Activated CD8-positive, alpha-beta memory T cell treated with anti-CD3 and anti-CD28 coated beads for 4 hours (primary cell): ENCODE data around the gene HEPH.
"Not testable (repeated sequence)": the region's sequence is repeated elsewhere in the genome, so short reads cannot be mapped to it uniquely, and the experiment has no call there.

Experiments used
- DNase-seq, 2 donors: peaks; one replicate each; pipeline ENCODE4 v3.0.0-alpha.2; 2020; ENCODE audit warnings: low read depth in 2 of 2

HEPH gene, protein sequence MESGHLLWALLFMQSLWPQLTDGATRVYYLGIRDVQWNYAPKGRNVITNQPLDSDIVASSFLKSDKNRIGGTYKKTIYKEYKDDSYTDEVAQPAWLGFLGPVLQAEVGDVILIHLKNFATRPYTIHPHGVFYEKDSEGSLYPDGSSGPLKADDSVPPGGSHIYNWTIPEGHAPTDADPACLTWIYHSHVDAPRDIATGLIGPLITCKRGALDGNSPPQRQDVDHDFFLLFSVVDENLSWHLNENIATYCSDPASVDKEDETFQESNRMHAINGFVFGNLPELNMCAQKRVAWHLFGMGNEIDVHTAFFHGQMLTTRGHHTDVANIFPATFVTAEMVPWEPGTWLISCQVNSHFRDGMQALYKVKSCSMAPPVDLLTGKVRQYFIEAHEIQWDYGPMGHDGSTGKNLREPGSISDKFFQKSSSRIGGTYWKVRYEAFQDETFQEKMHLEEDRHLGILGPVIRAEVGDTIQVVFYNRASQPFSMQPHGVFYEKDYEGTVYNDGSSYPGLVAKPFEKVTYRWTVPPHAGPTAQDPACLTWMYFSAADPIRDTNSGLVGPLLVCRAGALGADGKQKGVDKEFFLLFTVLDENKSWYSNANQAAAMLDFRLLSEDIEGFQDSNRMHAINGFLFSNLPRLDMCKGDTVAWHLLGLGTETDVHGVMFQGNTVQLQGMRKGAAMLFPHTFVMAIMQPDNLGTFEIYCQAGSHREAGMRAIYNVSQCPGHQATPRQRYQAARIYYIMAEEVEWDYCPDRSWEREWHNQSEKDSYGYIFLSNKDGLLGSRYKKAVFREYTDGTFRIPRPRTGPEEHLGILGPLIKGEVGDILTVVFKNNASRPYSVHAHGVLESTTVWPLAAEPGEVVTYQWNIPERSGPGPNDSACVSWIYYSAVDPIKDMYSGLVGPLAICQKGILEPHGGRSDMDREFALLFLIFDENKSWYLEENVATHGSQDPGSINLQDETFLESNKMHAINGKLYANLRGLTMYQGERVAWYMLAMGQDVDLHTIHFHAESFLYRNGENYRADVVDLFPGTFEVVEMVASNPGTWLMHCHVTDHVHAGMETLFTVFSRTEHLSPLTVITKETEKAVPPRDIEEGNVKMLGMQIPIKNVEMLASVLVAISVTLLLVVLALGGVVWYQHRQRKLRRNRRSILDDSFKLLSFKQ

DNA sequence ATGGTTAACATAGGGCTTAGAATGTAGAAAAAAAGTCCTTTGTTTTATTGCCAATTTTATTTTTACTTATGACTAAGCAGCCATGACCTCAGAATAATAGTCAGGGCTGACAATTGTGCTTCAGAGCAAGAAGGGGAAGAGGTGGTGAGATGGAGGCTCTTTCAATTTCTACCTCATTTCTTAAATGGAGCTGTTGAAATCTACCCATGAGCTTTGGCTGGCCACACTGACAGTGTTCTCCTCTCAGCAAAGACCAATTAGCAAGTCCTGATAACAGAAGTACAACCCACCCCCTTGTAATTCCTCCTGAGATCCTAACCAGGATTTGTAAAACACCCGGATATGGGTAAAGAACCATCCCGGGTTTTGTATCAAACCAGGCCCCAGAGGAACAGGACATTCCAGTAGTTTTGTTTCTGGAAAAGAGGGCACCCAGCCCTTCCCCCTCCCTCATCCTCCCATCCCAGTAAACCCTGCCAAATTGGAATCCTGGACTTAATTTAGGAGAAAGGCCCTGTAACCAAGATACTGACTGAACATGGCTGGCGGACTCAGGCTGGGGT, at the start of gene HEPH:
HEPH (plus strand) TSS at position 399 of the 563 bp plus-strand sequence. CDS start 6,324 bp downstream, outside the sequence.
- DNase-seq: no peak

DNA sequence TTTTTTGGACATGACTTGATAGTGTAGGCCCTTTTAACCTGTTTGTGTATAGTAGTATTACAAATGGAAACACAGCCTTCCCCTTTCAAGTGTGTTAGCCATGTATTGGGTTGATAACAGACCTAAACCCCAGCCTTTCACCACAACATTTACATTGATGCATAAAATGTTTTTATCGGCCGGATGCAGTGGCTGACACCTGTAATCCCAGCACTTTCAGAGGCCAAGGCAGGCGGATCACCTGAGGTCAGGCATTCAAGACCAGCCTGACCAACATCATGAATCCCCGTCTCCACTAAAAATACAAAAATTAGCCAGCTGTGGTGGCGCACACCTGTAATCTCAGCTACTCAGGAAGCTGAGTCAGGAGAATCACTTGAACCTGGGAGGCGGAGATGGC, 45.3 kb upstream of the HEPH start:
- not testable (repeated sequence) for DNase-seq

DNA sequence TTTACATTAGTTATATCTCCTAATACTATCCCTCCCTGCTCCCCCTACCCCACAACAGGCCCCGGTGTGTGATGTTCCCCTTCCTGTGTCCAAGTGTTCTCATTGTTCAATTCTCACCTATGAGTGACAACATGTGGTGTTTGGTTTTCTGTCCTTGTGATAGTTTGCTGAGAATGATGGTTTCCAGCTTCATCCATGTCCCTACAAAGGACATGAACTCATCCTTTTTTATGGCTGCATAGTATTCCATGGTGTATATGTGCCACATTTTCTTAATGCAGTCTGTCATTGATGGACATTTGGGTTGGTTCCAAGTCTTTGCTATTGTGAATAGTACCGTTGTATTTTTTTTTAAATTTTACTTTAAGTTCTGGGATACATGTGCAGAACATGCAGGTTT, 42.7 kb upstream of the HEPH start:
- not testable (repeated sequence) for DNase-seq

DNA sequence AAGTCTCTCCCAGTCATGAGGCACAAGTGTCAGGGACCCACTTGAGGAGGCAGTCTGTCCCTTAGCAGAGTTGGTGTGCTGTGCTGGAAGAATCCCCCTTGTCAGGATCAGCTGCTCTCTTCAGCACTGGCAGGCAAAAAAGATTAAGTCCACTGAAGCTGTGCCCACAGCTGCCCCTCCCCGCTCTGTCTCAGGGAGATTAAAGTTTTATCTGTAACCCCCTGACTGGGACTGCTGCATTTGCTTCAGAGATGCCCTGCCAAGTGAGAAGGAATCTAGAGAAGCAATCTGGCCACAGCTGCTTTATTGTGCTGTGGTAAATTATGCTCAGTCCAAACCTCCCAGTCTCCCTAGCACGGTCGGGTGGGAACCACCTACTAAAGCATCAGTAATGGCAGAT, 37.4 kb upstream of the HEPH start:
- no peak for DNase-seq

DNA sequence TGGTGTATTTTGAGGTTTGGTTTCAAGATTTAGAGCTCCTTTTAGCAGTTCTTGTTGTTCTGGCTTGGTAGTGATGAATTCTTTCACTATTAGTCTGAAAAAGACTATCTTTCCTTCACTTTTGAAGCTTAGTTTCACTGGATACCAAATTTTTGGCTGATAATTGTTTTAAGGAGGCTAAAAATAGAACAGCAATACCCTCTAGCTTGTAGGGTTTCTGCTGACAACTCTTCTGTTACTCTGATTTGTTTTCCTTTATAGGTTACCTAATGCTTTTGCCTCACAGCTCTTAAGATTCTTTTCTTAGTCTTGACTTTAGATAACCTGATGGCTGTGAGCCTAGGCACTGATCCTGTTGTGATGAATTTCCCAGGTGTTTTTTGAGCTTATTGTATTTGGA, 33.6 kb upstream of the HEPH start:
- DNase-seq: no peak

DNA sequence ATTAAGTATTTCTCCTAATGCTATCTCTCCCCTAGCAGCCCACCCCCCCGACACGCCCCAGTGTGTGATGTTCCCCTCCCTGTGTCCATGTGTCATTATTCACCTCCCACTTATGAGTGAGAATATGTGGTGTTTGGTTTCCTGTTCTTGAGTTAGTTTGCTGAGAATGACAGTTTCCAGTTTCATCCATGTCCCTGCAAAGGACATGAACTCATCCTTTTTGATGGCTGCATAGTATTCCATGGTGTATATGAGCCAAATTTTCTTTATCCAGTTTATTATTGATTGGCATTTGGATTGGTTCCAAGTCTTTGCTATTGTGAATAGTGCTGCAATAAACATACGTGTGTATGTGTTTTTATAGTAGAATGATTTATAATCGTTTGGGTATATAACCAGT, 28.8 kb upstream of the HEPH start:
- not testable (repeated sequence) for DNase-seq

DNA sequence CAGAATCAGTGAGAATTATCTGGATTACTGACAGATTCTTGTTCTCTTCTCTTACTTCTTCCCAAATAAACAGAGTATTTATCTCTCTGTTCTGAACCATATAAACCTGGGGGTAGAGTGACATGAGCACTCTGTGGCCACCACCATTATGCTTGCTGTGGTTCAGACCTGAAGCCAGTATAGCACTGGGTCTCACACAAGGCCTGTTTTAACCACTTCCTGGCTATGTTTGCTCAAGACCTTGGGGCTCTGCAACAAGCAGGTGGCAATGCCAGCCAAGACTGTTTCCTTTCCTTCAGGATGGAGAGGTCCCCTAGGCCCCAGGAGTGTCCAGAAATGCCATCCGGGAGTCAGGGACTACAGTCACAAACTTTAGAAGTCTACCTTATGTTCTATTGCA, 21.7 kb upstream of the HEPH start:
- no peak for DNase-seq

DNA sequence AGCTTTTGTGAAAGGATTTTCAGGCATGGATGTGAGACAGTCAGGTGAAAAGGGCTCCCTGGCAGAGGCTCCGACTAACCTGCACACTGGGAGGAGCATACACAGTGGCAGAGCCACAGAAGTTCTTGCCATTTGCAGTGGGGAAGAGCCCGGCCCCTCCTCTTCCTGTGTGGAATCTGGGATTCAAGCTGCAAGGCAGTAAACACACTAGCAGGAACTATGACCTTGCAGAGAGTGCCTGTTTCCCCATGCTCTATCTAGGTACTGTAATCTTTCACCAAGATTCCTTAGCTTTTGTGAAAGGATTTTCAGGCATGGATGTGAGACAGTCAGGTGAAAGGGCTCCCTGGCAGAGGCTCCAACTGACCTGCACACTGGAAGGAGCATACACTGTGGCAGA, 19.8 kb upstream of the HEPH start:
- no peak for DNase-seq

DNA sequence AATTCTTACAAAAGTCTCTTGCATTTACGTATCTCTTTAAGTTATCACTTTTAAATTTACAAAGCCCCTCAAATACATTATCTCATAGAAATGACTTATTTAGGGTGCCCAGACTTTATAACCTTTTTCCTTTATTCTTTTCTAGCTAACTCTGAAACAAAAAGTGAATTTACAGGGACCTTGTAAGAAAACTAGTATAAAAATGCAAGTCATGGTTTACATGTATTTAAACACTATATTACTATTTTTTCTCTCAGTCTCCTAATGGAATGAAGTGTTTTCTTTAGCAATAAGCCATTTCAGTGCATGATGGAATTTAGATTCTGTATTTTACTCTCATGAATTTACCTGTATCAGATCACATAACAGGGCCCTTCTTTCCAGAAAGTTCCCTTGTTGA, 14.5 kb upstream of the HEPH start:
- no peak for DNase-seq

DNA sequence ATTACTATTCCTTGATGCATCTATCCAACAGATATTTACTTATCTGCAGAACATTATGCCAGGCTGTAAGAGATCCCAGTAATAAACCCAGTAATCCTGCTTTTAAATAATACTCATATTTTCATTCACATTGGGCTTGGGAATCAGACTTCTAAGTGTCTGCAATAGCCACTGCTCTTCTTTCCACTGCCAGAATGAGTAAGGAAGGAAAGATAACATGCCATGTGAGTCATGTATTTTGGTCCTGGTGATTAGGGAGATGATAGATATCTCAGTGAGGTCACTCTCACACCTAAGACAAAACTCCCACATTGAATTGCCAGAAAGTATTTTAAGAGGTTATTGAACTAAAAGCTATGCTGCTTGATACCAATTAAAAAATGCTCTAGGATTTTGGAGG, 13.9 kb upstream of the HEPH start:
- DNase-seq: no peak

DNA sequence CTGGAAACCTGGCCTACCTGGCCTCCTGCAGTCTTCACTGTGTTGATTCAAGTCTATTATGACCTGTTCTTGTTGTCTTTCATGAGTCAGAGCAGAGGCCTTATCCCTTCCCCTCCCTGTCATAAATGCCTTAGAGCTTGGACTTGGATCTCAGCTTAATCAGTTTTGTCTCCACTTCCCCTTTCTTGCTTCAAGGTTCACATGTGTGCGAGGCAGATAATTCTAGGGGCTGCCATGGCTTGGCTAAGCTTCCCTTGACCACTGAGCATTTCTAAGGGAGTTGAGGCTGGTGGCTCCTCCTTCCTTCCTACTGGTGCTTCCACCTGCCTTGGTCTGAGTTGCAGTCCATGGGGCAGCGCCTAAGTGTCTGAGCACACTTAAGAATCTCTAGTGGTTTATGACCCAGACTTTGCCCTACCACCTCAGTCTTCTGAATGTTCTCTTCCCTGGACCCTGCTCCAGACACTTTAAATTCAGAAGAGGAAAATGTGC, 1.7 kb upstream of the HEPH start:
- no peak for DNase-seq

DNA sequence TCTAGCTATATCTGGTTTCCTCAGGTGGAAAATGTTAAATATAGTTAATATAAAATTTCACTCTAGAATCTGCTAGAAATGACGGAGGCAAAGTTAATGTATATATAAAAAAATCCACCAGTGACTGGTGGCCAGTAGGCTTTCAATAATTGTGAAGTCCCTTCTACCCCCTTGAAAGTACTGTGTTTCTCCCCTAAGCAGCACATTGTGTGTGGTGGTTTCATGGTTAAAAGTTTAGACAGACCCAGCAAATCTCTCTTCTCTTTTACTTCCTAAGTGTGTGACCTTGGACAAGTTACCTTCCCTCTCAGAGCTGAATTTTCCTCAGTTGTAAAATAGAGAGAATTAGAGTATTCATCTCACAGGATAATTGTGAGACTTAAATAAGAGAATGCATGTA, 600 bp upstream of the HEPH start:
- no peak for DNase-seq

DNA sequence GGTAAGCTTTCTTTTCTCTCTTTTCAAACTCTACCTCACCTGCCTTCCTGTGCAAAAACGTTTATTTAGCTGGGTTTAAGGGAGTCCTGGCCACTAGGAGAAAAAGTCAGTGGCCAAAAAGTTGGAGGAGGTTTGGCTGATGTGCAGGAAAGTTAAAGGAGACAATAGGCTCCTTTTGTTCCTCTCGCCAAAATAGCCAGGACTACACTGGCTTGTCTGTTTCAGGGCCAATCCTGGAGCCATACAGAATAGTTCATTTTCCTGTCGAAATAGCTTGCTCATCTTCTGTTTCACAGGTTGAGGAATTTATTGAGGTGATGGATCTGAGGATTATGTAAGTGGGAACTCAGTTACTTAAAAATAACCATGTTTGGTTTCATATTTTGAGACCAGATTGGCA, 423 bp downstream of the HEPH start:
- no peak for DNase-seq

DNA sequence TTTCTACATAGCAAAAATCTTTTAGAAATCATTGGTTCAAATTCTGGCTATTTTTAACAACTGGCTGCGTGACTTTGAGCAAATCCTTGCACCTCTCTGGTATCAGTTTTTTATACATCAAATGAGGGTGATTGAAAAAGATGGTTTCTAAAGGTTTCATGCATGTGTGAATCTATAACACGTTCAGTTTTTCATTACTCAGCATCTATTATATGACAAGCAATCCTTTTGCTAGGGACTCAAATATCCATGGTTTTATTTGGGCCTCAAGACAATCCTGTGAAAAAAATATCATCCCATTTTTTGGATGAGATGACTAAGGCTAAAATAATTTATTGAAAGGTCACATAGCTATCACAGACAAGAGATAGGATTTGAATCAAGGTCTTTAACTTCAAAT, 884 bp downstream of the HEPH start:
- DNase-seq: no peak

DNA sequence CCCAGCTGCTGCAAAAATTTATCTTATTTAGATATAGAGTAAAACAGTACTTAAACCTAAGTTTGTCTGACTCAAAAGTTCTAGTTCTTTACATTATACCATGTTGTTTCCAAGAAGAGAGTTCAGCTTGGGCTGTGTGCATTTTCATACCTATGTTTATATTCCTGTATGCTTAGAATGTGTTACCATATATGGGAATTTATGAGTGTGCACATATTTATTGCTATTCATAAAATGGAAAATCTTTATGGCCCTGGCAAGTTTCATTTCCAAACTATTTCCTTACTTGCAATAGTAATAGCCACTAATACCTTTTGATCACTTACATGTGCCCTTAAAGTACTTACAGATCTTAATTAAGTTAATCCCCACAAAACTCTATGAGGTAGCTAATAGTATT, 2.6 kb downstream of the HEPH start:
- DNase-seq: no peak

DNA sequence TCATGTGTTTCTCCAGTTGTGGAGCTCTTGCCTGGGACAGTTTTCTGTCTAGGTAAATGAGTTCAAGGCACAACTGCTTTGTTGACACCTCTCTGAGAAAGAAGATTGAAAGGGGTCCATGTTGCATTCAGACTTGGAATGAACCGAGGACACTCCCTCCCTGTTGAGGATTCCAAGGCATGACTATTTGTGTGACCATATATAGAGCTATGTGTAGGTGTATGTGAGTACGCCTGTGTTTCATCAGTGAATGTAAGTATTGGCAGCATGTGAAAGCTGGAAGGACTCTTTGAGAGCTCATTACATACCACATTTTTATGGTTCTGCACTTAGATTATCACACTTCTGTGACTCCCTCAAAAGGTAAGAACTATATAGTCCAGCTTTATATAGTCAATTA, 3.4 kb downstream of the HEPH start:
- no peak for DNase-seq

DNA sequence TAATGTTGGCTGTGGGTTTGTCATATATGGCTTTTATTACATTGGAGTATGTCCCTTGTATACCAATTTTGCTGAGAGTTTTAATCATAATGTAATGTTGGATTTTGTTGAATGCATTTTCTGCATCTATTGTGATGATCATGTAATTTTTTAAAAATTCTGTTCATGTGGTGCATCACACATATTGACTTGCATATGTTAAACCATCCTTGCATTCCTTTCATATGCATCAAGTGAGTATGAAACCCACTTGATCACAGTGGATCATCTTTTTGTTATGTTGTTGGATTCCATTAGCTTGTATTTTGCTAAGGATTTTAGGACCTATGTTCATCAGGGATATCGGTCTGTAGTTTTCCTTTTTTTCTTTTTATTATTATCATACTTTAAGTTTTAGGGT, 12.1 kb downstream of the HEPH start:
- no peak for DNase-seq

DNA sequence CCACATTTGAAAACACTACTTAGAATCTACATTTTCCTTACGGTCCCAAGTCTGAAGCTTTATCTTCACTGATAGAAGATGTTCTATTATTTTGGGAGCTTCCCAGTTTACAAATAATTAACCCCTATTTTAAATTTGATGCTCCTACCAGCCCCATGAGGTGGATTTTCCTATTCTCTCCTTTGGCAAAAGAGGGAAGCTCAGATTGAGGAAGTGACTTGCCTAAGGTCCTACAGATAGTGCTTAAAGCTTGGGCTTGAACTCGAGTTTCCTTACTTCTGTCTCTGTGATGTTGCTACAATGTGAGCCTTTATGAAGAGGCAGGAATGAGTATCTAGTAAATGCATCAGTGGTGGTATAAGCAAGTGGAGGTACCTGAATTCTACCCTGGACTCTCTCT, 27.5 kb downstream of the HEPH start:
- DNase-seq: no peak

DNA sequence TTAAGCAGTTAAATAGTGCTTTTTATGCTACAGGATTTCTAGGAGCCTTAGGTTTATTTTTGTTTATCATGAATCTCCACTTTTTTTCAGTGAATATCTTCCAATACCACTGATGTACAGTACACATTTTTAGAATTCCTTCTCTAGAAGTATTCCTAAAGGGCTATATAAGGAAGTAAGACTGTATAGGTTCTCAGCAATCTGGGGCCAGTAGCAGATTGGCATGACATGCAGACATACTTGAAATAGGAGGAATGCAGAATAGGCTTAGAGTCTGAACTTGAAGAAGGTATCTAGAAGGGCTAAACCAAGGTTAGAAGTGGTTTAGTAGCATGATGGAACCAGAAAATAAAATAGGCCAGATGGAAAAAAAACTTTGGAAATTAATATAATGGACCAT, 29.8 kb downstream of the HEPH start:
- DNase-seq: no peak

DNA sequence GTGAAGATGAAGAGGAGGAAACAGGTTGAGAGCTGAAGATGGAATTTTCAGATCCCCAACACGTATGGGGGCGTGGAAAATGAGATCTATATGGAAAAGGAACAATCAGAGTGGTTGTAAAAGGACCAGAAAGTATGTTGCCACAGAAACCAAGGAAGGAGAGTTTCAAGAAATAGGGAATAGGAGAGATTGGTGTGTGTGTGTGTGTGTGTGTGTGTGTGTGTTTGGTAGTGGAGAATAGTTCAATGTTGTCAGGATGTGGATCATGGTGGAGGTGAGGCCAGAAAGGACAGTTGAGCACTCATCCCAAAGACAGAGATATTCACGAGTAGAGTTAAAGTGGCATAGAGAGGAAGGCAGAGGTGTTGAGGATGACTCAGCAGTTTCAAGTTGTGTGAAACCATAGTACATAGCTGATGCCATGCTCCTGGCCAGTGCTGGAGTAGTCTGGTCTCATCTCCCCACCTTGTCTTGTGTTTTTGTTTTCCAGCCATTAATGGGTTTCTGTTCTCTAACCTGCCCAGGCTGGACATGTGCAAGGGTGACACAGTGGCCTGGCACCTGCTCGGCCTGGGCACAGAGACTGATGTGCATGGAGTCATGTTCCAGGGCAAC, 36.1 kb downstream of the HEPH start:
- DNase-seq: no peak
